Measurements from ENCODE around the gene GNAS-AS1. TPM values are rescaled to one million over a fixed set of nuclear protein-coding genes. Genes with fewer than 3 reads are reported as not detected.

Gene GNAS-AS1
- total RNA-seq, 1 donor from 2014 or later: 5.9 TPM

DNA sequence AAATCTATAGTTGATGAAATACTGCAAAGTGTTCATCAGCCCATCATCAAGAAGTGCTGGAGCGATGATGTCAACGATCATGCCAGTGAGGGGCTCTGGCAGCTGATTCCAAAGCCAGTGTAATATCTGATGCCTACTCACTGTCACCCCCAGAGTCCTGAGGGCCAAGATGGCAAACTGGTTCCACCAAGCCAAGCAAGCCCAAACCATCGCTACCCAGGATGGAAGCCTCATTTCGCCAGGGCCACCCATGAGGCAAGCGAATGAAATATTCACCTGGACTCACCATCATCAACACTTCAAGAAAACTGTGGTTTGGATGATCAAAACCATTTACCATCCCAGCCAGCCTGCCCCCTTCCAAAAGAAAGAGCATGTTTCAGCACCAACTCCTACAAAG, 76.5 kb downstream of the GNAS-AS1 start:
- peak in 1 of 2 experiments; percentile 2 for DNase-seq (ENCODE audit: low spot score in 2 of 2, unreplicated experiment in 2 of 2)
- H3K27ac Mint-ChIP-seq: no peak overlapping the region
- H3K4me3 Mint-ChIP-seq: no peak overlapping the region
- no peak for TF ChIP-seq CTCF (IDR thresholded peaks at IDR 0.05; ENCODE audit: unreplicated experiment)
- no peaks in the 10 kb centered on the region for H3K36me3 Mint-ChIP-seq
- no peaks in the 10 kb centered on the region for H3K9me3 Mint-ChIP-seq
- no peaks in the 10 kb centered on the region for H3K4me1 Mint-ChIP-seq
- H3K27me3 Mint-ChIP-seq (ENCODE audit: low read depth): peaks cover 77% of the 10 kb centered on the region

DNA sequence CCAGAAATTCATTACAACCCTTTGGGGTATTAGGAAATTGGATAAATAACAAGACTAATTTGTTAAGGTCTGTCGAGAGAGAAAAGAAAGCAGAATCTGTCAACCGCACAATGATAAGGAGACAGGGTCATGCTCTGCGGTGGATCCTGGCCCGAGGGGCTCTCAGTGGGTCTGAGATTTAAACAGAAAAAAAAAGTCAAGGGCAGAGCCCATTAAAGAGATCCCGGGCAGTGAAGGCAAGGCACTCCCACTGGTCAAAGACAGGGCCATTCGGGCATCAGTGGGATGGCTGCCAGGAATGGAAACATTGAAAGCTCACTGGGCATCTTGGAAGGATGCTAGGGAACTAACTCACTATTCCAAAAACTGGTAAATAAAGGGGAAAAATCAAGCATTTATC, 77.9 kb downstream of the GNAS-AS1 start:
- Mint-ChIP-seq H3K27ac (no peak overlapping the region), H3K4me1 (no peaks in the 10 kb centered on the region), H3K27me3 (ENCODE audit: low read depth) (peaks cover 75% of the 10 kb centered on the region), H3K9me3 (no peaks in the 10 kb centered on the region), H3K36me3 (no peaks in the 10 kb centered on the region), H3K4me3 (no peak overlapping the region)
- no peak for DNase-seq (ENCODE audit: low spot score in 2 of 2, unreplicated experiment in 2 of 2)
- TF ChIP-seq CTCF (IDR thresholded peaks at IDR 0.05; ENCODE audit: unreplicated experiment): no peak

Small RNA genes within 50 kb of the gene (microRNA-seq; reads per million reads assigned to microRNA genes)
- gene MIR298: 1.5 reads per million

Other genes with a start within 250 kb of the GNAS-AS1 start
- 85.9 to 87.5 TPM (median 86.1 TPM) in 3 replicates for gene STX16, start 199.6 kb downstream of the GNAS-AS1 start, total RNA-seq
- gene NPEPL1, start 158.1 kb downstream of the GNAS-AS1 start, total RNA-seq: 65.8 to 71.5 TPM (median 69.6 TPM) in 3 replicates
- gene GNAS, start 1.8 kb upstream of the GNAS-AS1 start, total RNA-seq: 1,218 to 1,240 TPM (median 1,226 TPM) in 3 replicates
- 106 to 112 TPM (median 108 TPM) in 3 replicates for gene NELFCD, start 130.4 kb upstream of the GNAS-AS1 start, total RNA-seq
- gene CTSZ, start 156.4 kb upstream of the GNAS-AS1 start, total RNA-seq: 65.3 to 67.7 TPM (median 65.3 TPM) in 3 replicates
- not detected in 3 replicates for gene TUBB1, start 168.5 kb upstream of the GNAS-AS1 start, total RNA-seq
- gene ATP5F1E, start 181.4 kb upstream of the GNAS-AS1 start, total RNA-seq: 46.7 to 52.7 TPM (median 47.8 TPM) in 3 replicates
- 44.9 to 45.5 TPM (median 45.2 TPM) in 3 replicates for gene PRELID3B, start 191.9 kb upstream of the GNAS-AS1 start, total RNA-seq

Data from mesothelial cell of epicardium (in vitro differentiated cells).